ENCODE data around the gene RORC. TPM values are rescaled to one million over a fixed set of nuclear protein-coding genes. Genes with fewer than 3 reads are reported as not detected.

The RORC gene
- polyA plus RNA-seq, 1 experiment, result not detected

DNA sequence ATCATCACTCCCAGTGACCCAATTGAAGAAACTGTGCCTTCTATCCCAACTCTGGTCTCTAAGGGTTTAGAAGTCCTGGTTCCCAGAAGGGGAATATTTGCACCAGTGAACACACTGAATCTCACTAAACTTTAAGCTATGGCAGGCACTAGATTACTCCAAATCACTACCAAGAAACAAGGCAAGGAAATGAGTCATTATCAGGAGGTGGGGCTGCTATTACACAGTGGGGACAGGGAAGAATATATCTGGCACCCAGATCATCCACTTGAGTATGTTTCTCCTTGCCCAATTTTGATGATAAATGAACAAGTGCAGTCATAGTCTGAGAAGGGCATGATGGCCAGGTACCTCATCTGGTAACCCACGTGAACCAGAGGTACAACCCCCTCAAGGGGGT lies 75.3 kb downstream of the RORC start:
- Histone ChIP-seq H3K4me3 (ENCODE audit: low read depth, low read length) (no peak overlapping the region), H3K27me3 (ENCODE audit: control insufficient read depth, insufficient read depth, low read length) (no peaks in the 10 kb centered on the region), H3K9me3 (ENCODE audit: control insufficient read depth, insufficient read depth, low read length) (no peaks in the 10 kb centered on the region), H3K27ac (ENCODE audit: low read depth, low read length) (no peak overlapping the region)
- ChIA-PET CTCF (interaction anchor here (0.9 to 1.0 kb wide), 2 partner anchors 21 to 63 kb away, joined by 3 to 4 read pairs; no protein-coding TSS in a partner anchor), POLR2A (no interaction called here)
- TF ChIP-seq, protein P1, sequence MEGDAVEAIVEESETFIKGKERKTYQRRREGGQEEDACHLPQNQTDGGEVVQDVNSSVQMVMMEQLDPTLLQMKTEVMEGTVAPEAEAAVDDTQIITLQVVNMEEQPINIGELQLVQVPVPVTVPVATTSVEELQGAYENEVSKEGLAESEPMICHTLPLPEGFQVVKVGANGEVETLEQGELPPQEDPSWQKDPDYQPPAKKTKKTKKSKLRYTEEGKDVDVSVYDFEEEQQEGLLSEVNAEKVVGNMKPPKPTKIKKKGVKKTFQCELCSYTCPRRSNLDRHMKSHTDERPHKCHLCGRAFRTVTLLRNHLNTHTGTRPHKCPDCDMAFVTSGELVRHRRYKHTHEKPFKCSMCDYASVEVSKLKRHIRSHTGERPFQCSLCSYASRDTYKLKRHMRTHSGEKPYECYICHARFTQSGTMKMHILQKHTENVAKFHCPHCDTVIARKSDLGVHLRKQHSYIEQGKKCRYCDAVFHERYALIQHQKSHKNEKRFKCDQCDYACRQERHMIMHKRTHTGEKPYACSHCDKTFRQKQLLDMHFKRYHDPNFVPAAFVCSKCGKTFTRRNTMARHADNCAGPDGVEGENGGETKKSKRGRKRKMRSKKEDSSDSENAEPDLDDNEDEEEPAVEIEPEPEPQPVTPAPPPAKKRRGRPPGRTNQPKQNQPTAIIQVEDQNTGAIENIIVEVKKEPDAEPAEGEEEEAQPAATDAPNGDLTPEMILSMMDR (IDR thresholded peaks at IDR 0.05; ENCODE audit: low read depth, low read length), result no peak
- DNase-seq (ENCODE audit: low read depth, low spot score), result no peak

Small RNA genes lying within 50 kb of the gene (small RNA-seq; reads per million reads assigned to genes)
- gene RF00019 (ENCODE audit: insufficient read length, low read depth), result not detected

Other genes with a start within 250 kb of the RORC start
- gene SNX27, start 219.8 kb downstream of the RORC start, polyA plus RNA-seq (2011; rRNA removed), result 22.4 and 23.8 TPM in 2 replicates
- gene CELF3, start 115.0 kb downstream of the RORC start, polyA plus RNA-seq (2011; rRNA removed), result not detected in 2 replicates
- not detected in 2 replicates for gene RIIAD1, start 110.3 kb downstream of the RORC start, polyA plus RNA-seq (2011; rRNA removed)
- 93.4 and 98.6 TPM in 2 replicates for gene MRPL9, start 68.3 kb downstream of the RORC start, polyA plus RNA-seq (2011; rRNA removed)
- gene TDRKH, start 41.3 kb downstream of the RORC start, polyA plus RNA-seq (2011; rRNA removed), result 0.91 and 1.0 TPM in 2 replicates
- gene LINGO4, start 26.4 kb downstream of the RORC start, polyA plus RNA-seq (2011; rRNA removed), result not detected in 2 replicates
- not detected in 2 replicates for gene C2CD4D, start 8.0 kb upstream of the RORC start, polyA plus RNA-seq (2011; rRNA removed)
- gene THEM5, start 21.9 kb upstream of the RORC start, polyA plus RNA-seq (2011; rRNA removed), result not detected in 2 replicates
- gene THEM4, start 77.7 kb upstream of the RORC start, polyA plus RNA-seq (2011; rRNA removed), result 20.3 and 24.8 TPM in 2 replicates
- 188 and 200 TPM in 2 replicates for gene S100A10, start 162.1 kb upstream of the RORC start, polyA plus RNA-seq (2011; rRNA removed)
- 693 and 1,000 TPM in 2 replicates for gene S100A11, start 205.2 kb upstream of the RORC start, polyA plus RNA-seq (2011; rRNA removed)